Activated CD4-positive, alpha-beta T cell treated with anti-CD3 and anti-CD28 coated beads, Interleukin-2, Interleukin-6, amounts not matched to agents 100 ng/mL and 50 ng/mL, durations not matched to agents 16 hours and 8 hours (primary cell): Measurements from ENCODE around the gene NARS2.
"Not testable (repeated sequence)": the region's sequence is repeated elsewhere in the genome, so short reads cannot be mapped to it uniquely, and the experiment has no call there.

Source experiments
- DNase-seq: peaks from one replicate; pipeline ENCODE4 v3.0.0-alpha.2; 2020

Gene NARS2, protein sequence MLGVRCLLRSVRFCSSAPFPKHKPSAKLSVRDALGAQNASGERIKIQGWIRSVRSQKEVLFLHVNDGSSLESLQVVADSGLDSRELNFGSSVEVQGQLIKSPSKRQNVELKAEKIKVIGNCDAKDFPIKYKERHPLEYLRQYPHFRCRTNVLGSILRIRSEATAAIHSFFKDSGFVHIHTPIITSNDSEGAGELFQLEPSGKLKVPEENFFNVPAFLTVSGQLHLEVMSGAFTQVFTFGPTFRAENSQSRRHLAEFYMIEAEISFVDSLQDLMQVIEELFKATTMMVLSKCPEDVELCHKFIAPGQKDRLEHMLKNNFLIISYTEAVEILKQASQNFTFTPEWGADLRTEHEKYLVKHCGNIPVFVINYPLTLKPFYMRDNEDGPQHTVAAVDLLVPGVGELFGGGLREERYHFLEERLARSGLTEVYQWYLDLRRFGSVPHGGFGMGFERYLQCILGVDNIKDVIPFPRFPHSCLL

DNA sequence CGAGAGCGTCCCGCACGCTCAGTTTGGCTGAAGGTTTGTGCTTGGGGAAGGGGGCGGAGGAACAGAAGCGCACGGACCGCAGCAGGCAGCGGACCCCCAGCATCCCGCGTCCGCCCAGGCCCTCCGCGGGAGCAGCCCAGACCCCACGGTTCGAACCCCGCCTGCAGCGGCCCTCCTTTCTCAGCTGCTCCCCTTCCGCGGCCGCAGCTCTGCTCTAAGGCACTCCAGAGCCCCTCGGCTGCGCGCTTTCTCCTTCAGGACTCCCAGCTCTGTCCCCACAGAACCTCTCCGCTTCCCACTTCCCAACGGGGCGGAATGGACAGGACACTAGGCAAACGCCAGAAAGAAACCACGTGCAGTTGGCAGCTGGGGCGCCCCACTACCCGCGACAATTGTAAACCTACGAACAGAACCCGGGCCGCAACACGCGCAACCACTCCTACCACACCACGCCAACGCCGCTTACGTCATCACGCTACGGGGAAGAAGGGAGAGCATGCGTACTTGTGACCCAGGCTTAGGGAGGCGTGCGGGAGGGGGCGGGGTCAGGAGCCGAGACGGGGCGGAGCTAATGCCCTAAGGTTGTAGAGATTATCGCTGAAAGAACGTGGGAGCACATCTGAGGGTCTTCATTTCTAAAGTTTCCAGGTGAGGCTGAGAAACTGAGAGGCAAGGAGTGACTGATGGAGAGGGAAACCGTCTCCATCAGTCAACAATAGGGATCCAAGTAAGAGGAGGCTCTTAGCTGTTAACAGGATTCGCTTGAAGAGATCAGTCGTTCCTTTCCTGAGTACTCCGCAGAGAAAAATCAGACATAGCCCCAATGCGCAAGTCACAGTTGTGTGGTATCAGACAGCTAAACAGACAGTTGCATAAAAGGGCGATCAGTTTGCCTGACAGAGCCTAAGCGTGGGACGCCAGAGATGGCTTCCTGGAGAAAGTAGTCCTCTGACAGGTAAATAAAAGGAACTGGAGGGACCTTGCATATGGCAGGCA lies at the start of gene NARS2:
Gene NARS2, minus strand, starts transcription at position 479 of the 996 bp plus-strand sequence. Its CDS starts 376 bp downstream, at position 103.
- DNase-seq, result peak; percentile 98

DNA sequence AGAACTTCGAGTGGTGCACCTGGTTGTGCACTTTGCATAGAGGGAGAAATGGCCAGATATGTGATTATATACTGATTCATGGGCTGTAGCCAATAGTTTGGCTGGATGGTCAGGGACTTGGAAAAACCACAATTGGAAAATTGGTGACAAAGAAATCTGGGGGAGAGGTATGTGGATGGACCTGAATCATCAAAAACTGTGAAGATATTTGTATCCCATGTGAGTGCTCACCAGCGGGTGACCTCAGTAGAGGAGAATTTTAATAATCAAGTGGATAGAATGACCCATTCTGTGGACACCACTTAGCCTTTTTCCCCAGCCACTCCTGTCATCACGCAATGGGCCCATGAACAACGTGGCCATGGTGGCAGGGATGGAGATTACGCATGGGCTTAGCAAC lies 48.0 kb upstream of the NARS2 start:
- no peak for DNase-seq

DNA sequence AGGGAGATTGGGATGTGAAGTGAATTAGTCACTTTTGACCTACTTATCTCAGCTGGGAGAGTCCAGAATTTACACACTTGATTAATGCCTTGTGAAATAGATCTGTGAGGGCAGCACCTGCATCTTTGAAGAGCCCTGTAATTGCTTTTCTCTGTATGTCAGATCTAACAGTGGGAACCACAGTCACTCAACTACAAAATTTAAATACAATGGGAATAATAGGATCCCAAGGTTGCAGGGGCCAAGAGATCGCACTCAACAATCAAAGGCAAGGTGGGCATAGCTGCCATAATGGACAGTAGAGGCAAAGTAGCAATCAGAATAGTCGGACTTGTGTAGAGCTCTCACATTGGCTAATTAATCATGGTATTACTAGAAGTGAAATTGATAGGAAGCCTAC lies 45.5 kb upstream of the NARS2 start:
- no peak for DNase-seq

DNA sequence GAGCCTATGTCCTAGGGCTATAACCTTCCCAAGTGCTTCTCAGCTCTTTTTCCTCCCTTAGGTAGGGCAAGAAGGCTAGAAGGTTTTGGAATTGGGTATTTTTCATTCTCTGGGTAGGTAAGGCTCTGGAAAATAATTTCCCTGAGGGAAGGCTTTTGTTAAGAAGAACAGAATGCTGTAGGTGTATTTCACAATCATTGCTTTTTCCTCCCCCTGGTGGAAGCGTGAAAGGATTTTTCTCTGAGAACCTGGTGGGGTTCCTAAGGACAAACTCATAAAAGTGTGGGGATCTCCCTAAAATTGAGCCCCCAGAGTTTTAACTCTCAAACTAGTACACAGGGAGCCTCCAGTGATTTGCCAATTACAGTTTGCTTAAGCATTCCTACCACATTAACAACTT lies 41.1 kb upstream of the NARS2 start:
- no peak for DNase-seq

DNA sequence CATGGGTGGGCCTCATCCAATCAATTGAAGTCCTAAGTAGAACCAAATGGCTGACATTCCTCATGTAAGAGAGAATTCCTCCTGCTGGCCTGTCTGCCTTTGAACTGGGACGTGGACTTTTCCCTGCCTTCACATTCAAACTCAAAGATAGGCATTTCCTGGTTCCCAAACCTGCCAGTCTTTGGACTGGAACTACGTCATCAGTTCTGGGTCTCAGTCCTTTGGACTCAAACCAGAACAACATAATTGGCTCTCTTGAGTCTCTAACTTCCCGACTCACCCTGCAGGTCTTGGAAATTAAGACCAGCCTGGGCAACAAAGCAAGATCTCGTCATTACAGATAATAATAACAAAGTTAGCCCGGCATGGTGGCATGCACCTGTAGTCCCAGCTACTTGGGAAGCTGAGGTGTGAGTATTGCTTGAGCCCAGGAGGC lies 38.7 kb upstream of the NARS2 start:
- DNase-seq, result no peak

DNA sequence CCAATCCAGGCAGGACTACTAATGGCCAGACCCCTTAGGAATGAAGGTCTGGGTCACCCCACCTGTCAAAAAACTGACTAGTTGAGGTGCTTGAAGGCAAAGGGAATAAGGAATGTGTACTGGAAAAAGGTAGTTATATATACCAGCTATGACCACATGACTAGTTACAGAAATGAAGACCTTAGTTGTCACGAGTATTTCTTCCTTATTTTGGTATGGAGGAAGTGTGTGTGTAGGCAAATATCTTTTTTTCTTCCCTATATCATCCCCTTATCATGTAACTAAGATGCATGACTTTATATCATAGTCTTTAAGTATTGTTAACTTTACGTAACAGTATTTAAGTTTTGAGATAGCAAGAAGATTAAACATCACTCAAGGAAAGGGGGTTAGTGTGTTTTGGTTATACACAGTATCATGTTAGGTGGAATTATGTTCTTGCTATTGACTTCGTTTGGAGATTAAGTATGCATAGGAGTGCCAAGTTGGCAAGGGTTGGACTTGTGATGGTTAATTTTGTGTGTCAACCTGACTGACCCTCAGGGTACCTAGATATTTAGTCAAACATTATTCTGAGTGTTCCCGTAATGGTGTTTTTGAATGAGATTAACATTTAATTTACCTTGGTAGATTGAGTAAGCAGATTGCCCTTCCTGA lies 38.2 kb upstream of the NARS2 start:
- DNase-seq, result no peak

DNA sequence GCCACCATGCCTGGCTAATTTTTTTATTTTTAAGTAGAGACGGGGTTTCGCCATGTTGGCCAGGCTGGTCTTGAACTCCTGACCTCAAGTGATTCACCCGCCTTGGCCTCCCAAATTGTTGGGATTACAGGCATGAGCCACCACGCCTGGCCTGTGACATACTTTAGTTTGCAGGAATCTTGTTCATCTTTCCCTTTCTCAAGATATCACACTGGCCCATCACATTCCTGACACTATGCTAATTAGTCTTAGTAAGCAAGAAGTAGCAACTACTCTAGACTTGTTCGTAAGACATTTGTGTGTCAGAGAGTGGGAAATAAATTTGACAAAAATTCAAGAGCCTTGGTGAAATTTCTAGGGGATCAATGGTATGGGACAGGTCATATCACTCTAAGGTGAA lies 34.7 kb upstream of the NARS2 start:
- not testable (repeated sequence) for DNase-seq

DNA sequence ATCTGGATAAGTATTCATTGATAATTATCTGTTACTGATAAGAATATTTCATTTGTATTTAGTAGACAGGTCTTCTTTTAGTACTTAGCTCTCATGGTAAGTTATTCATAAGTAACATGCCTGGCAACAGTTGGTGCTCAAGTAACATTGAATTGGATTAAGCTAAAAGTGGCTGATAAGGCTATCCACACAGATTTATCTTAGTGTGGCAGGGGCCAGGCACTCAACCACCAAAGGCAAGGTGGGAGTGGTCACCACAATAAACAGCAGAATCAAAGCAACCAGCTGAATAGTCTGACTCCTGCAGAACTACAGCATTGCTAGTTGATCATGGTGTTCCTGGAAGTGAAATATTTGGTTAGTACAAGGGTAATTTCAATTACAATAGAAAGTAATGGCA lies 33.0 kb upstream of the NARS2 start:
- DNase-seq, result no peak

DNA sequence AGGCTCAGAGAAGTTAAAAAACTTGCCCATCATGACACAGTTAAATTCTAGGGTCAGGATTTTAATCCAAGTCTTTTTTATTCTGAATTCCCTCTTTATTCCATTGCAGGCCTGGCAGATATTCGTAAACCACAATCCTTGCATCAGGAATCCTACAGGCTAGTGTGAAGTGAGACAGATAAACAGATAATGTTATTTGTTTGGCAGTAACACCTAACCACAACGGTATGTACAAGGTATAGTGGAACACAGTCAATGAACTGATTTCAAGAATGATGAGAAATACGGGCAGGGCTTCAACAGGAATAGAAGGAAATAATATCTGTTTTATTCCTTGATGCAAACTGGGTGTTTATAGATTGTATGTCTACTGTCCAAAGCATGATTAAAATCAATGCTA lies 32.0 kb upstream of the NARS2 start:
- no peak for DNase-seq

DNA sequence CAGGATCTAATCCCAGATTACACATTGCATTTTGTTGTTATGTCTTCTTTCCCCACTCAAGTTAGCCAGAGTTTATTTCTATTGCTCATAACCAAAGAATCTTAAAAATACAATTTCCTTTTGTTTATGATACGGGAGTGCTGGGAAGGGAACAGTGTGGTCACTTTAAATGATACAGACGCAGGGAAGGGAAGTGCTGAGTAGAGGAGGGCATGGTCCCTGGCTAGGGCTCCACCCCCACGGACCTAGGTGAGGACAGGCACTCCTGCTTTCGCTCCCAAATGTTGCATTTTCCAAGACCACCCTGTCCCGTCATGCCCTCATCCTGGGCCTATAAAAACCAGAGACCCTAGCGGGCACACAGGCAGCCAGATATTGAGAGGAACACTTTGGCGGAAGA lies 30.6 kb upstream of the NARS2 start:
- DNase-seq, result no peak

DNA sequence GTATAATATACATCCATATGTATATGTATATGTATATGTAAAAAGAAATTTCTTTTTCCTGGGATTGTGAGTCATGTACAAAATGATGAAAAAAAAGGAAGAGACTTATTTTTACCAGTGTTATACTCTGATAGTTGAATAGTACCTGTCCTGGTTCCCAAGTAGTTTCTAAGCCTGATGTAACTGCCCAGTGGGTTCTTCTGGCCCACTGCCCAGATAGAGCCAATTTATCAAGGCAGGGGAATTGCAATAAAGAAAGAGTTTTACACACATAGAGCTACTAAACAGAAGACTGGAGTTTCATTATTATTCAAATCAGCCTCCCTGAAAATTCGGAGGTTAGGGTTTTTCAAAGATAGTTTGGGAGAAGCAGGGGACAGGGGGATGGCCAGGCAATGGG lies 29.1 kb upstream of the NARS2 start:
- DNase-seq, result no peak

DNA sequence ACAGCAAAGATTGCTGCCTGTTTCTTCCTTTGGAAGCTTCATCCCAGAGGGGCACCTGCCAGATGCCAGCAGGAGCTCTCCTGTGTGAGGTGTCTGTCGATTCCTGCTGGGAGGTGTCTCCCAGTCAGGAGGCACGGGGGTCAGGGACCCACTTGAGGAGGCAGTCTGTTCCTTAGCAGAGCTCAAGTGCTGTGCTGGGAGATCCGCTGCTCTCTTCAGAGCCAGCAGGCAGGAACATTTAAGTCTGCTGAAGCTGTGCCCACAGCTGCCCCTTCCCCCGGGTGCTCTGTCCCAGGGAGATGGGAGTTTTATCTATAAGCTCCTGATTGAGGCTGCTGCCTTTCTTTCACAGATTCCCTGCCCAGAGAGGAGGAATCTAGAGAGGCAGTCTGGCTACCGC lies 28.1 kb upstream of the NARS2 start:
- DNase-seq, result not testable (repeated sequence)

DNA sequence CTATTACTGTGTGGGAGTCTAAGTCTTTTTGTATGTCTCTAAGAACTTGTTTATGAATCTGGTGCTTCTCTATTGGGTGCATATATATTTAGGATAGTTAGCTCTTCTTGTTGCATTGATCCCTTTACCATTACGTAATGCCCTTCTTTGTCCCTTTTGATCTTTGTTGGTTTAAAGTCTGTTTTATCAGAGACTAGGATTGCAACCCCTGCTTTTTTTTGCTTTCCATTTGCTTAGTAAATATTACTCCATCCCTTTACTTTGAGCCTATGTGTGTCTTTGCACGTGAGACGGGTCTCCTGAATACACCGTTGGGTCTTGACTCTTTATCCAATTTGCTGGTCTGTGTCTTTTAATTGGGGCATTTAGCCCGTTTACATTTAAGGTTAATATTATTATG lies 26.4 kb upstream of the NARS2 start:
- not testable (repeated sequence) for DNase-seq

DNA sequence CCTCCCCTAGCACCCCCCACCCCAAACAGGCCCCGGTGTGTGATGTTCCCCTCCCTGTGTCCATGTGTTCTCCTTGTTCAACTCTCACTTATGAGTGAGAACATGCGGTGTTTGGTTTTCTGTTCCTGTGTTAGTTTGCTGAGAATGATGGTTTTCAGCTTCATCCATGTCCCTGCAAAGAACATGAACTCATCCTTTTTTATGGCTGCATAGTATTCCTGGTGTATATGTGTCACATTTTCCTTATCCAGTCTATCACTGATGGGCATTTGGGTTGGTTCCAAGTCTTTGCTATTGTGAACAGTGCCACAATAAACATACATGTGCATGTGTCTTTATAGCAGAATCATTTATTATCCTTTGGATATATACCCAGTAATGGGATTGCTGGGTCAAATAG lies 22.9 kb upstream of the NARS2 start:
- DNase-seq, result not testable (repeated sequence)

DNA sequence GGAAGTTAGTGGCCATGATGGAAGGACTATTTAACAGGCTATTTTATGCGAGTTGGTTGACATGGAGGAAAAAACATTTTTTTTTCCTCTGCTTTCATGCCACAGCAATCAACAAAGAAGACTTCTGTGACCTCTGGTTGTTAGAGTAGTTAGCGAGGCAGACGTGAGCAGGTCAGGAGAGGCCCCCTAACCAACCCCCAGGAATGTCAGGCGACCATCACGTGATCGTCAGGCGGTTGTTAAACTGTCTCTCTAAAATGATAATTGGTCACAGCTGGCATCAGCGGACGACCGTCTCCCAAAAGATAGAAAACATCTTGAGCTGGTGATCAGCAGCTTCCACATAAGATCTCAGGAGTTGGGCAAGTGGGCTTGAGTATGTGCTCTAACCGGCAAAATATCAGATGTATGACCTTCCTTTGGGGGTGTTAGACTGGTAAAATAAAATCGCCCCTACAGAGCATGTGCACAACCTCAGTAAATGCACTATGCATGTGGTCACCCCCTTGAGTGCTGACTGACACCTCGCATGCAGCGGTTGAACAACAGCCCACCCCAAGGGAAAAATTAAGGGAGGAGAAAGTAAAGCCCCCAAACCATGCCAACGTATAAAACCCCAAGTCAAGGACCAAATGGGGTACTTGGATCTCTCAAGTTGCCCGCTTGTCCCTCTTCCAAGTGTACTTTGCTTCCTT lies 20.9 kb upstream of the NARS2 start:
- no peak for DNase-seq

DNA sequence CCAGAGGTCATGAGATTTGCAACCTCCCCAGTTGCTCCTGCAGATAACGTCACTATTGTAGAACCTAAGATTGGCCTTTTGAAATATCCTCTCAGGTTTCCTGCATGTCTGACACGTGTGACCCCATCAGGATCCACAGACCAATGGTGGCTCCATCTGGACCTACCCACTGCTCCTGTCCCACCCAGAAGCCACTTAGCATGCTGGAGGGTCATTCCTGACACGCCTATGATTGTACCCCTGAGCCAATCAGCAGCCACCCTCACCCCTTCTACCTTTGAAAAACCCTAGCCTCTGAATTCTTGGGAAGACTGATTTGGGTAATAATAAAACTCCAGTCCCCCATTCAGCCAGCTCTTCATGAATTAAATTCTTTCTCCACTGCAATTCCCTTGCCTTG lies 20.1 kb upstream of the NARS2 start:
- no peak for DNase-seq

DNA sequence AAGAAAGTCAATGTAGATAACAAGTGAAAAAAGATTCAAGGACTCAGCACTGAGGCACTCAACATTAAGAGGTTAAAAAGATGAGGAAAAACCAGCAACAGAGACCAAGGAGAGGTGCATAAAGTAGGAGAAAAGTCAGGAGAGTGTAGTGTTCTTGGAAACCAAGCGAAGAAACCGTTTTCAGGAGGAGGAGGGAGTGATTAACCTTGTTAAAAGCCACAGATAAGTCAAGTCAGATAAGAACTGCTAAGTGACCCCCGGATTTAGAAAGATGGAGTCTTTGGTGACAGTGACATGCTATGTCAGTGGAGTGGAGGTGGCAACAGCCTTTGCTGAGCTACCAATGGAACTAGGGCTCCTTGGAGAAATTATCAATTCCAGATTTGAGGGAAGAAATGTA lies 13.9 kb upstream of the NARS2 start:
- no peak for DNase-seq

DNA sequence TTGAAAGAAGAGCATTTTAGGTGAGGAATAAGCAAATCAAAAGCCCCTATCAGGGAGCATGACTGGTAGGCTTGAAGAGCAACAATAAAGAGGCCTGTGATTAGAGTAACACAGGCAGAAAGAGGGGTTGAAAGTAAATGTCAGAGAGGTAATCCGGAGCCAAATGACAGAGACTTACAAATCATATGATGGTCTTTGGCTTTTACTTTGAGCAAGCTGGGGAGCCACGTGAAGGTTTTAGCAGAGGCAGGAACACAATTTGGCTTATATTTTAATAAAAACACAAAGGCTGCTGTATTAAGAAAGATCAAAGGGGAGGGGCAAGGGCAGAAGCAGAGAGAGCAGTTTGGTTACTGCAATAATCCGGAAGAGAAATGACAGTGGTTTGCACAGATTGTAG lies 12.8 kb upstream of the NARS2 start:
- no peak for DNase-seq

DNA sequence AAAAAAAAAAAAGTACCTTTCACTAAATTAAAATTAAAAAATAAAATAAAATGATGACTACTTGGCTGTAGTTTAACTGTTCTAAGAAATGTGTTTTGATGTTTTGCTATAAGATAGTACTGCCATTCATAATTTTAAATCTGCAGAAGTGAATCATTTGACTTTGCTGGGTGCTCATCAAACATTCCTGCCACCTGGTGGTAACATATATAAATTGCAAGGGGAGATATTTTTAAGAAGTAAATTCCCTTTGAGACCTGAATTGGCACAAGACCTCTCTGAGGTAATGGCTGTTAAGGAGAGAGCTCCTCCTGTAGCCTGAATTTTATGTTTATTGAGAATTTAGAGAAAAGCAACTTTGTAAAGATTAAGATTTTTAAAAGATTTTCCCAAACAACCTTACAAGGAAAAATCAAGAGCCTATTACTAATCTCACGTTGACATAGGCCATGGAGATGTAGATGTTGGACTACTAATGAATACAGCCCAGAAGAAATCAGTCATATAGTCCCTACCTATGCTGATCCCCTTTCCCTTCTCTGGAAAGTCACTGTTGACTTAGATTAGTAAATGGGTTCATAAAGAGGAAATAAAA lies 11.9 kb upstream of the NARS2 start:
- DNase-seq, result peak; percentile 32

DNA sequence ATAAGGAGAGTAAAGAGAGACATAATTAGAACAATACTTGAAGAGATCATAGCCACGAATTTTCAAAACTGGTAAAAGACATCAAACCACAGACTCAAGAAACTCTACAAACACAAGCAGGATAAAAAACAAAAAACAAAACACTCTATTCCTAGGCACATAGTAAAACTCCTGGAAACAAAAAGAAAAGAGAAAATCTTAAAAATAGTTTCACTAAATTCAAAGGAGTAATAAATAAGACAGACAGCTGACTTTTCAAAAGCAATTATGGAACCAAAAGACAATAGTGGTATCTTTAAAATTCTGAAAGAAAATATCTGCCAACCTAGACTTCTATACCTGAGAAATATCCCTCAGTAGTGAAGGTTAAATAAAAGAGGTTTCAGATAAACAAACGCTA lies 9.2 kb upstream of the NARS2 start:
- DNase-seq, result no peak

DNA sequence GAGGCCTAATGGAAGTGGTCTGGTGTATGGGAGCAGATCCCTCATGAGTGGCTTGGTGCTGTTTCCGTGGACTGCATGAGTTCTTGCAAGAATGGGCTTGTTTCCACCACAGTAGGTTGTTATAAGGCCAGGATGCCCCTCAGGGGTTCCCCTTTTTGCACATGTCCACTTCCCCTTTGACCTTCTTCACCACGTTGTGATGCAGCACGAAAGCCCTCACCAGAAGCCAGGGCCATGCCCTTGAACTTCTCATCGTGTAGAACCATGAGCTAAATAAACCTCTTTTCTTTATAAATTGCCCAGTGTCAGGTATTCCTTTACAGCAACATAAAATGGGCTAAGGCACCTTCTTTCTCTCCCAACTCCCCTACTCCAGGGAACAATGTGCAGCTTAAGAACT lies 2.8 kb upstream of the NARS2 start:
- DNase-seq, result no peak

DNA sequence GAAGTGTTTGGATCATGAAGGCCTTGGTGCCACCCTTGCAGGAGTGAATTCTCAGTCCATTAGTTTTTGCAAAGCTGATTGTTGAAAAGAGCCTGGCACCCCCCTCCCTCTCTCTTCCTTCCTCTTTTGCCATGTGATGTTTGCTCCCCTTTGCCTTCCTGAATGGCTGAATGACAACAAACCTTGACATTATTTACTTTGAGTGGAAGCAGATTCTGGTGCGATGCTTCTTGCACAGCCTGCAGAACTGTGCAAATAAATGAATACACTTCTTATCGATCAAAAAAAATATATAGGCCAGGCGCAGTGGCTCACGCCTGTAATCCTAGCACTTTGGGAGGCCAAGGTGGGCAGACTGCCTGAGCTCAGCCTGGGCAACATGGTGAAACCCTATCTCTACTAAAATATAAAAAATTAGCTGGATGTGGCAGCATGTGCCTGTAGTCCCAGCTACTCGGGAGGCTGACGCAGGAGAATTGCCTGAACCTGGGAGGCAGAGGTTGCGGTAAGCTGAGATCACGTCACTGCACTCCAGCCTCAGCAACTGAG lies 2.0 kb upstream of the NARS2 start:
- no peak for DNase-seq
